Fibroblast of villous mesenchyme (primary cell): Measurements from ENCODE around the gene FBXO8. TPM values are rescaled to one million over a fixed set of nuclear protein-coding genes. Genes with fewer than 3 reads are reported as not detected.

Source experiments
- DNase-seq: peaks from one replicate; pipeline ENCODE4 v3.0.0-alpha.2; 2010; ENCODE audit warnings: low read depth
- H3K4me3 ChIP-seq: 2 replicates; pipeline ENCODE4 v1.5.1; 2011; ENCODE audit warnings: low read depth, mild to moderate bottlenecking, low read length
- total RNA-seq: library from RNA; depleted of rRNA; stranded (reverse); fragments of >200 nt; gene quantifications from 2 replicates; pipeline ENCODE4 v1.2.3, GENCODE V29; 2012
- TF ChIP-seq, protein P1 (sequence below): IDR thresholded peaks from 2 replicates; pipeline ENCODE4 v1.5.1; 2012; ENCODE audit warnings: low read depth, mild to moderate bottlenecking, low read length; ENCODE audit not compliant: insufficient read depth

Gene FBXO8
- 23.2 and 32.8 TPM in 2 replicates for total RNA-seq

GRCh38 chr4:174283507-174284471, at the start of gene FBXO8, which contains the start of gene CEP44:
TSS of gene FBXO8 (minus strand) at chr4:174283667. CDS start at chr4:174263092, 20,575 bp downstream.
TSS of gene CEP44 (plus strand) at chr4:174283911. CDS start at chr4:174299122, 15,211 bp downstream.
- peak; percentile 84 for DNase-seq
- H3K4me3 ChIP-seq, result peak within 1 kb of the TSS; percentile 99
- TF ChIP-seq, protein P1, sequence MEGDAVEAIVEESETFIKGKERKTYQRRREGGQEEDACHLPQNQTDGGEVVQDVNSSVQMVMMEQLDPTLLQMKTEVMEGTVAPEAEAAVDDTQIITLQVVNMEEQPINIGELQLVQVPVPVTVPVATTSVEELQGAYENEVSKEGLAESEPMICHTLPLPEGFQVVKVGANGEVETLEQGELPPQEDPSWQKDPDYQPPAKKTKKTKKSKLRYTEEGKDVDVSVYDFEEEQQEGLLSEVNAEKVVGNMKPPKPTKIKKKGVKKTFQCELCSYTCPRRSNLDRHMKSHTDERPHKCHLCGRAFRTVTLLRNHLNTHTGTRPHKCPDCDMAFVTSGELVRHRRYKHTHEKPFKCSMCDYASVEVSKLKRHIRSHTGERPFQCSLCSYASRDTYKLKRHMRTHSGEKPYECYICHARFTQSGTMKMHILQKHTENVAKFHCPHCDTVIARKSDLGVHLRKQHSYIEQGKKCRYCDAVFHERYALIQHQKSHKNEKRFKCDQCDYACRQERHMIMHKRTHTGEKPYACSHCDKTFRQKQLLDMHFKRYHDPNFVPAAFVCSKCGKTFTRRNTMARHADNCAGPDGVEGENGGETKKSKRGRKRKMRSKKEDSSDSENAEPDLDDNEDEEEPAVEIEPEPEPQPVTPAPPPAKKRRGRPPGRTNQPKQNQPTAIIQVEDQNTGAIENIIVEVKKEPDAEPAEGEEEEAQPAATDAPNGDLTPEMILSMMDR, result no peak

DNA sequence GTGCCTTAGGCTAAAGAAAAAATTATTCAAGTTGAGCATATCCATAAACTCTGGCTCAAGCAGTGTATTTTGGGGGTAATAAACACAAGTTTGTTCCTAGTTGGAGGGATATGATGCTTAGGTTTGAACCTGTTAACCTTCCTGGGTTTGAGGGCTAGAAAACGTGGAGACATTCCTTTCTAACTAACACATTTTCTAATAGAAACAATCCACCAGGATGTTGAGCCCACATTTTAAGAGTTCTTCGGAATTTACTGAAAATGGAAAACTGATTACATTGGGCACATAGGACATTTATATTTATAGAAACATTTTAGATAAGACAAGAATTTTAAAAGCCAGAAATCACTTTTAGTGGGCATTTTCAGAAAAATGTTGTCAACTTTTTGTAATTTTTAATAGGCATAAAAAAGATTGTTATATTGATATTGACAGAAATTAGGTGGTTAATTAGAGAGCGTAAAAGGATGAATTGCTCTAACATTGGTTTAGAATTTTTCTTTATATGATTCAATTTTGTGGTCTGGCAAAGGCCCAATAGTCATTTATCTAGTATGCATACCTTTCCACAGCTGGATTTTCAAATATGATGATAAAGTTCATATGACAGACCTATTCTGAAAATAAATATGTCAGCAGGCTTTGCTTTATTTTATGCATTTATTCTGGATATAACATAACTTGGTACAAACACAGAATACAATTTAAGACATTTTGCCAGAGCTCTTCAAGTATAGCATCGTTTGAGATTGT, 49.5 kb upstream of the FBXO8 start:
- peak; percentile 49 for DNase-seq
- H3K4me3 ChIP-seq, result no peak overlapping the region
- TF ChIP-seq, protein P1, result no peak

DNA sequence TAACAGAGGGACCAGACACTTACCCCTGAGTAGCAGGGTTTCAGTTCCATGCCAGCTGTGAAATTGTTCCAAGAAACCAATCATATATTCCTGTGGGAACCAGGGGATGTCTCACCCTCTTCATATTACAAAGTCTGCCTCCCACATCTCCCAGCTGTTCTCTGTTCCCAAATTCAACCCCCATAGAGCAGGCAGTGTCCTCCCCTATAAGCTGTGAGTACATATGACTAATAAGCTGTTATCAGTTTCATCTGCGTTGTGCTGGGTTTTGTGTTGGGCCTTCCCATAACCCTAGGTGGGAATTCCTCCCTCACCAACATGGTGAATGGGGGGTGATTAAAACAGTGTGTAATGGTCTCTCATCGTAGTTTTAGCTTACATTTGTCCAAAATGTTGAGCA, 41.3 kb upstream of the FBXO8 start:
- TF ChIP-seq, protein P1, result no peak
- DNase-seq, result peak; percentile 38
- H3K4me3 ChIP-seq, result no peak overlapping the region

GRCh38 chr4:174324236-174324635, 40.8 kb upstream of the FBXO8 start:
- no peak for DNase-seq
- TF ChIP-seq, protein P1, result no peak
- no peak overlapping the region for H3K4me3 ChIP-seq

DNA sequence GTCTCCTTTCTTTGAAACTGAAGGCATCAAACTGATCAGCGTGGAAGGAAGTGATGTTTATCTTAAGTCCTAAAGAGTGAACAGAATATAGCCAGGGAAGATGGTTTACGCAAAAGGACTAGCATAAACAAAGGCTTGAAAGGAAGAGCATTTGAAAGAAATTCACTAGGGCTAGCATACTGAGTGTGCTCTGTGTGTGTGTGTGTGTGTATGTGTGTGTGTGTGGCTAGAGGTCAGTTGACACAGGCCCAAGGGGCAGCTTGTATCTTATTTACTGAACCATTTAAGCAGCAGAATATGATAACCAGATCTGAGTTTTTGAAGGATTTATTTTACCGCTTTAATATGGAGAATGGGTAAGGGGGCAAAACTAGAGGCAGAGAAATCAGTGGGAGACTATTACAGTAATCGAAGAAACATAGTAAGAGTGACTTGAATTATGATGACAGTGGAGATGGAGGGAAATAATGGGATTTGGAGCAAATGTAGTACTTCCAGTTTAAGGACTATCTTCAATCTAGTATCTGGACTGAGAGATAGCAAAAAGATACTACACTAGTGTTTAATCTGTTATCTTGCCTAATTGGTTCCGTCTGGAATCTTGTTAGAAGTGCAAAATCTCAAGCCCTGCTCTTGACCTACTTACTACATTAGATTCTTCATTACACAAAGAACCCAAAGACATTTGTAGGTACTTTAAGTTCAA, 37.2 kb upstream of the FBXO8 start:
- peak; percentile 50 for DNase-seq
- no peak overlapping the region for H3K4me3 ChIP-seq
- TF ChIP-seq, protein P1, result no peak
